Eye (tissue), 1 donor: ENCODE data around the gene UVSSA.
A peak's percentile ranks its signal among the peaks of the same experiment; 100 is the strongest.
"Not testable (repeated sequence)": the region's sequence is repeated elsewhere in the genome, so short reads cannot be mapped to it uniquely, and the experiment has no call there.

Source experiments
- DNase-seq: peaks from one replicate; pipeline ENCODE4 v3.0.0-alpha.2; 2015

UVSSA gene

GRCh38 chr4:1366371-1367229 is 19.6 kb downstream of the UVSSA start:
- DNase-seq = no peak

GRCh38 chr4:1367230-1367935 is 20.4 kb downstream of the UVSSA start:
- DNase-seq = peak; percentile 45

- no peak for DNase-seq
Observed at GRCh38 chr4:1367936-1368289, 20.9 kb downstream of the UVSSA start.

DNA sequence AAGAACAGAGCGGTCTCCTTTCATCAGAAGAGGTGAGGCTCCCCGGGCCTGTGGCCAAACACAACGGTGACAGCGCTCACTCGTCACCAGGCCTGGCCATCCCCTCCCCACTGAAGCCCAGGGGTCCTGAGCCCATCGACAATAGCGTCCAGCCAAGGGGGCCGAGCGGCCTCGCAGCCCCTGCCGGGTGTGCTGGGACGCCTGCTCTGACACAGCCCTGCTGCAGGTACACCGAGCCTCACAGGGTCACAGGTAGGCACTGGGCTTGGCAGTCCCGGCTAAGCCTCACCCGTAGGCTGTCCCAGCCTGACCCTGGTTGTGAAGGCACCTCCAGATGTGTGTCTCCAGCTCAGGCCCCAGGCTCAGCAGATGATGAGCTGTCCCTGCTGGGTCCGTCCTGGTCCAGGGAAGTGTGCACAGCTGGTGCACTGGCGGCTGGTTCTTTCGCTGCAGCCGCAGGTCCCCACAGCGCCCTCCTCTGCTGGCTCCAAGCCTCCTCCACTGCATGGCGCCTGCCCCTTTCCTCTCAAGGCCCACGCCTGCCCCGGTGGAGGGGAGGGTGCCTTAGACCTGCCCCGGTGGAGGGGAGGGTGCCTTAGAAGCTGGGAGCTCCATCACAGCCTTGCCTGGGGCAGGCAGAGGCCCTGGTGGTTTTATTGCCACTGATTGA is 21.5 kb downstream of the UVSSA start:
- DNase-seq = no peak

DNA sequence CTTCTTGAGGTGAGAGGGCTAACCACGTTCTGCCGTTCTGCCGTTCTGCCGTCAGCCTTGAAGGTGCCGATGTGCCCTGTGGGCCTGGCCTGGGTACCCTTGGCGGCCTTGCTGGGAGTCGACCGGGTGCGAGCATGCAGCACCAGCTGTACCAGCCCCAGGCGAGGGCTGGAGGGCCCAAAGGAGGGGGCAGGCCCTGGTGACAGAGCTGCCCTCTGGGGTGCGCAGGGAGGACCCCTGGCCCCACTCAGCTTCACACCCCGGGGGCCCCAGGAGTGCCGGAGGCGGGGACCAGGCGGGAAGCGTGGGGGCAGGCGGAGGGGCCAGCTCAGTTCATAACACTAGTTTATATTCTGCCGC is 22.1 kb downstream of the UVSSA start:
- no peak for DNase-seq

DNA sequence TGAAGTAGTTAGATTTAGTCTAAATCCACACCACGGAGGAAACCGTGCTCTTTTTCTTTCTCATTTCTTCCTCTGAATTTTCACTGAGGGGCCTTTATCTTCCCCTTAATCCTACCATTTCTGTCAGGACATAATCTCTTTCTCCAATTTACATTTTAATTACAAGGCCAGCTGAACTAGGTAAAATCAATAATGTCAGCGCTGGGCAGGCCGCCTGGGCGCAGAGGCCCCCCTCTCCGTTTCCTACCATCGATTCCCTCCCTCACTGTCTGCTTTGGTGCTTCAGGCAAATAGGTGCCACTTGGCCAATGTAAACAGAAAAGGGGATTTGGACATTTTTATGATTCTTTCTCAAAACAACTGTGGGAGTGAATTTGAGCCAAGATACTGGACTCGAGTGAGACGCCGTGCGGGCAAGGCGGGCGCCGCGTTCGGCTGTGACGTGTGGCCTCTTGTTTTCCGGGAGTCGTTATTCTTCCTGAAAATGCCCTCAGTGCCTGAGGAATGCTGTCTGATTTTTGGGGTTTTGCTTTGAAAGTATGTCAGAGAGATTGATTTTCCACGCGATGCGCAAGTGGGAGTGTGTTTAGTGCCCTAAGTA is 22.6 kb downstream of the UVSSA start:
- no peak for DNase-seq

GRCh38 chr4:1370321-1371124 is 23.5 kb downstream of the UVSSA start:
- DNase-seq = no peak

GRCh38 chr4:1371176-1372165 is 24.5 kb downstream of the UVSSA start:
- DNase-seq = no peak

DNA sequence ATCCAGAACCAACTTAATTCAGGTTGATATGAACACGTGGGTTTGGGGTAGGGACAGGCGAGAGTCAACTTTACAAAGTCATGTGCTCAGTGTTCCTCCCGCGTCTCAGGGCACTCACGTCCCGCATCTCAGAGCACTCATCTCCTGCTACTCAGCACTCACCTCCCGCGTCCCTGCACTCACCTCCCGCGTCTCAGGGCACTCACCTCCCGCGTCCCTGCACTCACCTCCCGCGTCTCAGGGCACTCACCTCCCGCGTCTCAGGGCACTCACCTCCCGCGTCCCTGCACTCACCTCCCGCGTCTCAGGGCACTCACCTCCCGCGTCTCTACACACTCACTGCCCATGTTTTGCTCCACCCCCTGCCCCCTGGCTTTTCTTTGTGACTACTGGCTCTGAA is 25.6 kb downstream of the UVSSA start:
- DNase-seq = not testable (repeated sequence)

DNA sequence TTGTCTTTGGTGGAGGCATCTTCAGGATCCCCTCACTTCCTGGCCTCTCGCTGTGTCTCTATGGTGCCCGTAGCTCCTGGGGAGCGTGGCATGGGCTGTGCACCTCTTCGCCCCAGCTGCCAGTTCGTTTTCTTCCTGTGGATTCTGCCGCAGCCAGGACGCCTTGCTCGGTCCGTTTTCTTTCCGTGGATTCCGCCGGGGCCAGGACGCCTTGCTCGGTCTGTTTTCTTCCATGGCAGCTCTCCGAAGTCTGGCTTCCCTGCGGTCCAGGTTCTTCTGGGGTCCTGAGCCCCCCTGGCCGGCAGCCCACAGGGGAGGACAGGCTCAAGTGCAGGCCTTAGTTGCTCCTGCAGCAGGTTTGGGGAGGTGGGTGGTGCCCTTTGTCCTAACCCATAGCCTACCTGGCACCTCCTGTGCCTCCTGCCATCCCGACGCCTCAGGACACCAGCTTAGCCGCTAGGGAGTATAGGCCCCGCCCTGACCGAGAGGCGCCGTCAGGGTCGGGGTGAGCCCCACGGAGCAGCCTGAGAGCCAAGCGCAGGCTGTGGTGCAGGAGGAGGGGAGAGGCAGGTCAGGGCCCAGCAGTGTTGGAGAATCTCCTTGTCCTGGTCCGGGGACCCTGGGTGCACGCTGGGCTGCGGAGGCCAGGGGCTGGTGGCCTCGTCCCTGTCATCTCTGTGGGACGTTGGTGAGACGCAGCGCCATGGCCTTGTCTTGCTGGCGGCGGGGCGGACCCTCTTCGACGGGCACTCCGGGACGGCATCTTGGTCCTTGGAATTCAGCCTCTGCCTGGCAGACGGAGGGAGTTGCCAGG is 27.1 kb downstream of the UVSSA start:
- DNase-seq = no peak

DNA sequence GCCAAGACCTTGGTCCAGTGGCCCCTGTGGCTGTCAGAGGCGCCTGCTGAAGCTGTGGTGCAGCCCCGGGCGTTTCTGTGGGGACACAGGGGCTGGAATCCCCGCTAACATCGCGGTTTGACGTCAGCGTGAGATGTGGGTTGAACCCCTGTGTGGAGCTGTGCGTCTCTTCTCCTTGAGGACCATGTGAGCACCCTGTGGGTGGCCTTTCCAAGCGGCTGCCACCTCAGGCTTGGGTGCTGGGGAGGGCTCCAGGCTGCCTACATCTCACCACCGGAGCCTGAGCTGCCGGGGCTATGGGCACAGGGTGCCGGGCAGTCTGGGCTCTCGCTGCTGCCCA is 27.7 kb downstream of the UVSSA start:
- no peak for DNase-seq

DNA sequence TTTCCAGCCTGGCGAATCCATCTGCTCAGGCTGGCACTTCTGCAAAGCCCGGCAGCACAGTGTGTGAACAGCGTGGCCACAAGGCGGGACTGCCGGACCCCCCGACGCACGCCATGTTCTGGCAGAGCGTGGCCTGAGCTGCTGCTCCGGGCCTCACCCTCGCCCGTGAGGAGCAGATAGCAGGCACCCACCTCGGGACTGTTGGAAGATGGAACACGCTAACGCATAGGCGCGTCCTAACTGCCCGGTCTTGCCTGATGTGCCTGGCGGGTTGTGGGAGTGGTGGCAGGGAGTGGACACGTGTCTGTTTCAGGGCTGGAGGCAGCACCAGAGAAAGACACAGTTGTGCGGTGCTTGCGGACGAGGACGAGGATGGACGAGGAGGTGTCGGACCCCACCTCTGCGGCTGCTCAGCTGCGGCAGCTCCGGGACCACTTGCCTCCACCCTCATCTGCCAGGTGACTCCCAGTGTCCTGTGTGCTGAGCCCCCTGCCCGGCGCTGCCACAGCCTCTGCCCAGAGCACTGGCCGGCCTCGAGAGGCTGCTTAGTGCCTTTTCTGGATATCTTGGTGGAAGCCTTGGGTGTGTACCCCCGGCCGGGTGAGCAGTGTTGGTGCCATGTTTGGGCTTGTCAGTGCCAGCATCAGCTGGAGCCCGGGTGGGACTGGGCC is 28.2 kb downstream of the UVSSA start:
- no peak for DNase-seq

DNA sequence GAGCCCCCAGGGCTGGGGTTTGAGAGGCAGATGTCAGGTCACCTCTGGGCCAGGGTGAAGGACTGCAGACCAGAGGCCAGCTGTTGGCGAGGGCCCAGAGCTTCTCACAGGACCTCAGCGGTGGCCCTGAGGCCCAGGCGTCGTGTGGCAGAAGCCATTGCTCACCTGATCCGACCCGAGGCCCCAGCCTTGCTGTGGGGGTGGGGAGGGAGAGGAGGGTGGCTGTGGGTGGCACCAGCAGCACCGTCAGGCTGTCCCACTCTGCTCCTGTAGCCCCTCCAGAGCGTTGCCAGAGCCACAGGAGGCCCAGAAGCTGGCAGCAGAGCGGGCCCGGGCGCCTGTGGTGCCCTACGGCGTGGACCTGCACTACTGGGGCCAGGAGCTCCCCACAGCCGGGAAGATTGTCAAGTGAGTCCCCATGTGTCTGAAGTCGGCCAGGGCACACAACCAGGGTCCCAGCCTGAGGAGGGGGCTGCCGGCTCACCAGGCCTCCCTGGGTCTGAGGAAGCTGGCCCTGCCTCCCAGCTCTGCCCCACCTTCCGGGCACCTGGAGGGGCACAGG is 28.8 kb downstream of the UVSSA start:
- DNase-seq = no peak

GRCh38 chr4:1376391-1376840 is 29.4 kb downstream of the UVSSA start:
- no peak for DNase-seq

GRCh38 chr4:1376841-1377605 is 30.0 kb downstream of the UVSSA start:
- DNase-seq = no peak

GRCh38 chr4:1377606-1378261 is 30.7 kb downstream of the UVSSA start:
- no peak for DNase-seq

- no peak for DNase-seq
Observed at GRCh38 chr4:1378559-1379231, 31.7 kb downstream of the UVSSA start.

DNA sequence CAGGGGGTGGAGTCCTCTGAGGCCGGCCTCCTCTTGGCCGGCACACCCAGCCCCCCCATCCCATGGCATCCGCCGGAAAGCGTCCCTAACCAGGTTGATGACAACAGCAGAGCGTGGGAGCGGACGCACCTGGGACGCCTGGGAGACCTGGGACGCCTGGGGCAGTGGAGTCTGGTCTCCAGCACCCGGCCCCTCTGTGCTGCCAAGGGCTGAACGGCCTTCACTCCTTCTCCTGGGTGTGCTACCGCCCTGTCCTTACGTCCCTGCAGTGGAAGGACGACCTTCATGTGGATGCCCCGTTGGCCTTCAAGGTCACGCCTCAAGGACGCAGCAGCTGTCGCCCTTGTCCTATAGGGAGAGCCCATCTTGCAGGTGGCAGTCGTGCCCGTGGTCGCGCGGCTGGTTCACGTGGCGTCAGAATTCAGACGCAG is 32.4 kb downstream of the UVSSA start:
- DNase-seq = no peak
